ENCODE data around the gene CBLN2. TPM values are rescaled to one million over a fixed set of nuclear protein-coding genes. Genes with fewer than 3 reads are reported as not detected.

Gene CBLN2
- total and polyA plus RNA-seq, 2 of the 13 experiments (the other 11 are each of a cell fraction or from before 2014, with no cell fraction given): not detected

- CTCF ChIA-PET (ENCODE audit: low intra/inter-chr PET ratio, low total read pairs): no interaction called here
- ATAC-seq: no peak
These were observed 22.1 kb upstream of the CBLN2 start for GRCh38 chr18:72566290-72566689.

GRCh38 chr18:72555968-72556367 is 11.8 kb upstream of the CBLN2 start:
- DNase-seq (ENCODE audit: low spot score) (no peak), ATAC-seq (no peak), FAIRE-seq (no peak)
- Histone ChIP-seq H3K4me3 (replicated peaks in 1 of 3; ENCODE audit: insufficient read depth in 1 of 3, low read depth in 2 of 3, low read length in 3 of 3) (no peak overlapping the region), H3K79me2 (ENCODE audit: insufficient read depth, low read length) (no peaks in the 10 kb centered on the region), H3K27me3 (ENCODE audit: control insufficient read depth in 1 of 2, insufficient read depth in 2 of 2, low read length in 2 of 2) (no peaks in the 10 kb centered on the region; a peak in 1 of 5 replicates), H3K4me1 (ENCODE audit: insufficient read depth, low read length) (no peaks in the 10 kb centered on the region), H3K36me3 (replicated peaks in 1 of 2; ENCODE audit: control insufficient read depth in 1 of 2, insufficient read depth in 2 of 2, low read length in 2 of 2) (no peaks in the 10 kb centered on the region), H4K20me1 (ENCODE audit: insufficient read depth, low read length) (no peaks in the 10 kb centered on the region), H3K9me3 (ENCODE audit: low read length) (no peaks in the 10 kb centered on the region), H3K27ac (ENCODE audit: extremely low read length, insufficient read depth, low read length) (no peak overlapping the region), H3K4me2 (ENCODE audit: low read depth, low read length) (no peak overlapping the region), H2AFZ (ENCODE audit: low read length) (no peak overlapping the region), H3K9ac (ENCODE audit: insufficient read depth, low read depth, low read length) (no peak overlapping the region)
- WGBS (ENCODE audit: low lambda C conversion rate): 0% methylated on average over 1 of the region's 1 CpG
- POLR2A ChIA-PET: no interaction called here
- no peak for TF ChIP-seq CSRNP1 (CRISPR knock-in tag; IDR thresholded peaks at IDR 0.05)
- TF ChIP-seq HNRNPLL (IDR thresholded peaks at IDR 0.05; ENCODE audit: low read depth, low read length, poor library complexity, severe bottlenecking): no peak
- TF ChIP-seq ARID3A (IDR thresholded peaks at IDR 0.05; ENCODE audit: low read depth, low read length): no peak
- no peak for TF ChIP-seq POLR2AphosphoS5 (IDR thresholded peaks at IDR 0.05; ENCODE audit: low read depth, low read length)
- TF ChIP-seq, protein P1, sequence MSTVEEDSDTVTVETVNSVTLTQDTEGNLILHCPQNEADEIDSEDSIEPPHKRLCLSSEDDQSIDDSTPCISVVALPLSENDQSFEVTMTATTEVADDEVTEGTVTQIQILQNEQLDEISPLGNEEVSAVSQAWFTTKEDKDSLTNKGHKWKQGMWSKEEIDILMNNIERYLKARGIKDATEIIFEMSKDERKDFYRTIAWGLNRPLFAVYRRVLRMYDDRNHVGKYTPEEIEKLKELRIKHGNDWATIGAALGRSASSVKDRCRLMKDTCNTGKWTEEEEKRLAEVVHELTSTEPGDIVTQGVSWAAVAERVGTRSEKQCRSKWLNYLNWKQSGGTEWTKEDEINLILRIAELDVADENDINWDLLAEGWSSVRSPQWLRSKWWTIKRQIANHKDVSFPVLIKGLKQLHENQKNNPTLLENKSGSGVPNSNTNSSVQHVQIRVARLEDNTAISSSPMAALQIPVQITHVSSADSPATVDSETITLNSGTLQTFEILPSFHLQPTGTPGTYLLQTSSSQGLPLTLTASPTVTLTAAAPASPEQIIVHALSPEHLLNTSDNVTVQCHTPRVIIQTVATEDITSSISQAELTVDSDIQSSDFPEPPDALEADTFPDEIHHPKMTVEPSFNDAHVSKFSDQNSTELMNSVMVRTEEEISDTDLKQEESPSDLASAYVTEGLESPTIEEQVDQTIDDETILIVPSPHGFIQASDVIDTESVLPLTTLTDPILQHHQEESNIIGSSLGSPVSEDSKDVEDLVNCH (CRISPR knock-in tag; IDR thresholded peaks at IDR 0.05): no peak
- TF ChIP-seq CERS6 (CRISPR knock-in tag; IDR thresholded peaks at IDR 0.05): no peak
- no peak for TF ChIP-seq POGZ (CRISPR knock-in tag; IDR thresholded peaks at IDR 0.05)
- TF ChIP-seq GFI1 (CRISPR knock-in tag; IDR thresholded peaks at IDR 0.05; ENCODE audit: borderline replicate concordance): no peak
- in situ Hi-C loops (cut with HindIII; ENCODE audit: extremely low pct_ligation_motif_present, low pct_unique_long_range_greater_than_20kb) (no loop called here), intact Hi-C loops (cut with micrococcal nuclease; ENCODE audit: unreplicated experiment) (no loop called here)
- CTCF ChIA-PET (ENCODE audit: low intra/inter-chr PET ratio, low total read pairs): no interaction called here
- BruUV-seq (replicated peaks): no TSS peak

More at GRCh38 chr18:72566290-72566689, 22.1 kb upstream of the CBLN2 start:
- no peaks in the 10 kb centered on the region for H3K4me1 ChIP-seq (ENCODE audit: insufficient read depth, low read length)
- in situ Hi-C loops (cut with HindIII; ENCODE audit: extremely low pct_ligation_motif_present, low pct_unique_long_range_greater_than_20kb) (no loop called here), intact Hi-C loops (cut with micrococcal nuclease; ENCODE audit: unreplicated experiment) (no loop called here)
- no peak overlapping the region for H3K4me3 ChIP-seq (replicated peaks in 1 of 3; ENCODE audit: insufficient read depth in 1 of 3, low read depth in 2 of 3, low read length in 3 of 3)
- POLR2A ChIA-PET: no interaction called here
- no TSS peak for BruUV-seq (replicated peaks)
- H3K27me3 ChIP-seq (ENCODE audit: control insufficient read depth in 1 of 2, insufficient read depth in 2 of 2, low read length in 2 of 2): no peaks in the 10 kb centered on the region
- no peaks in the 10 kb centered on the region for H4K20me1 ChIP-seq (ENCODE audit: insufficient read depth, low read length)
- no peak overlapping the region for H3K9ac ChIP-seq (ENCODE audit: insufficient read depth, low read depth, low read length)
- H3K27ac ChIP-seq (ENCODE audit: extremely low read length, insufficient read depth, low read length): no peak overlapping the region
- DNase-seq (ENCODE audit: low spot score) (no peak), FAIRE-seq (no peak)
- 2% methylated on average over 3 of the region's 3 CpGs for whole genome bisulfite sequencing (ENCODE audit: low lambda C conversion rate)
- no peaks in the 10 kb centered on the region for H3K36me3 ChIP-seq (replicated peaks in 1 of 2; ENCODE audit: control insufficient read depth in 1 of 2, insufficient read depth in 2 of 2, low read length in 2 of 2)
- no peaks in the 10 kb centered on the region for H3K9me3 ChIP-seq (ENCODE audit: low read length)
- TF ChIP-seq TCF7 (IDR thresholded peaks at IDR 0.05; ENCODE audit: low read depth): no peak
- no peak overlapping the region for H3K4me2 ChIP-seq (ENCODE audit: low read depth, low read length)
- H3K79me2 ChIP-seq (ENCODE audit: insufficient read depth, low read length): no peaks in the 10 kb centered on the region
- no peak overlapping the region for H2AFZ ChIP-seq (ENCODE audit: low read length)
